HepG2 (cell line): ENCODE measurements around the gene DGAT2. TPM values are rescaled to one million over a fixed set of nuclear protein-coding genes. Genes with fewer than 3 reads are reported as not detected.

ENCODE experiments used
- ATF7 ChIP-seq, 2 experiments: fragments of 450-650 bp in 1 of 2; sonication (generic) in 1 of 2; formaldehyde crosslinking in 1 of 2; IDR thresholded peaks; 2 replicates each; pipeline versions ENCODE4 v1.4.0 to v1.6.1; 2016 to 2020; ENCODE audit warnings: antibody characterized with exemption in 1 of 2, mild to moderate bottlenecking in 1 of 2, missing genetic modification reagents in 1 of 2
- ATRX ChIP-seq: sonication (generic); formaldehyde crosslinking; IDR thresholded peaks from 2 replicates; pipeline ENCODE4 v1.4.0; 2020; ENCODE audit warnings: missing genetic modification reagents, borderline replicate concordance
- FOXO1 ChIP-seq: sonication (generic); formaldehyde crosslinking; IDR thresholded peaks from 2 replicates; pipeline ENCODE4 v1.4.0; 2020; ENCODE audit warnings: missing genetic modification reagents
- HNF4A ChIP-seq: sonication (generic); formaldehyde crosslinking; IDR thresholded peaks from 2 replicates; pipeline ENCODE4 v1.4.0; 2020; ENCODE audit warnings: missing genetic modification reagents
- KDM6A ChIP-seq: IDR thresholded peaks from 2 replicates; pipeline ENCODE4 v1.6.1; 2016; ENCODE audit warnings: low read depth
- MYNN ChIP-seq: sonication (generic); formaldehyde crosslinking; IDR thresholded peaks from 2 replicates; pipeline ENCODE4 v1.4.0; 2020; ENCODE audit warnings: mild to moderate bottlenecking, low read depth, missing genetic modification reagents
- PHF5A ChIP-seq: IDR thresholded peaks from one replicate; pipeline ENCODE4 v1.6.1; 2018; ENCODE audit warnings: low read depth, missing genetic modification reagents; ENCODE audit not compliant: unreplicated experiment
- RBM39 ChIP-seq: fragments of 200-400 bp; formaldehyde crosslinking; IDR thresholded peaks from one replicate; pipeline ENCODE4 v1.6.1; 2018; ENCODE audit warnings: antibody characterized with exemption, mild to moderate bottlenecking, low read depth, low read length; ENCODE audit not compliant: poor library complexity, severe bottlenecking
- SSRP1 ChIP-seq: IDR thresholded peaks from 2 replicates; pipeline ENCODE4 v1.6.1; 2016; ENCODE audit warnings: control low read depth
- ZNF383 ChIP-seq: sonication (generic); formaldehyde crosslinking; IDR thresholded peaks from 2 replicates; pipeline ENCODE4 v1.4.0; 2020; ENCODE audit warnings: missing genetic modification reagents, mild to moderate bottlenecking, borderline replicate concordance
- polyA plus RNA-seq, 8 experiments: library from polyadenylated mRNA; depleted of rRNA in 3 of 8; stranded (reverse) in 7 of 8; unstranded in 1 of 8; fragments of >200 nt; fragmentation: Illumina TruSeq in 4 of 8; extraction: Trizol in 4 of 8; gene quantifications; 2 replicates each; pipeline versions ENCODE4 v1.2.1 to v1.2.3, GENCODE V29; 2011 to 2016; ENCODE audit warnings: low read depth in 4 of 8, missing spikeins in 1 of 8, mixed read lengths in 1 of 8; ENCODE audit not compliant: insufficient read depth in 1 of 8
- total RNA-seq, 5 experiments: library from RNA; depleted of rRNA; stranded (reverse); fragments of >200 nt; fragmentation: Illumina TruSeq; extraction: Trizol; gene quantifications; 2 replicates each; pipeline ENCODE4 v1.2.3, GENCODE V29; 2016; ENCODE audit warnings: low read depth in 1 of 5
- TF ChIP-seq, protein P1 (sequence below): sonication (generic); formaldehyde crosslinking; IDR thresholded peaks from 2 replicates; pipeline ENCODE4 v1.5.0; 2020; ENCODE audit warnings: mild to moderate bottlenecking, missing genetic modification reagents, borderline replicate concordance
- TF ChIP-seq, protein P2 (sequence below): sonication (generic); formaldehyde crosslinking; IDR thresholded peaks from 2 replicates; pipeline ENCODE4 v1.8.1; 2022; ENCODE audit warnings: low read depth, mild to moderate bottlenecking, missing genetic modification reagents
- TF ChIP-seq, protein P3 (sequence below): sonication (generic); formaldehyde crosslinking; IDR thresholded peaks from 2 replicates; pipeline ENCODE4 v1.4.0; 2020; ENCODE audit warnings: missing genetic modification reagents, borderline replicate concordance

The DGAT2 gene
- total and polyA plus RNA-seq, 2 of the 13 experiments (the other 11 are each of a cell fraction or from before 2014, with no cell fraction given): 39.0 to 65.6 TPM

DNA sequence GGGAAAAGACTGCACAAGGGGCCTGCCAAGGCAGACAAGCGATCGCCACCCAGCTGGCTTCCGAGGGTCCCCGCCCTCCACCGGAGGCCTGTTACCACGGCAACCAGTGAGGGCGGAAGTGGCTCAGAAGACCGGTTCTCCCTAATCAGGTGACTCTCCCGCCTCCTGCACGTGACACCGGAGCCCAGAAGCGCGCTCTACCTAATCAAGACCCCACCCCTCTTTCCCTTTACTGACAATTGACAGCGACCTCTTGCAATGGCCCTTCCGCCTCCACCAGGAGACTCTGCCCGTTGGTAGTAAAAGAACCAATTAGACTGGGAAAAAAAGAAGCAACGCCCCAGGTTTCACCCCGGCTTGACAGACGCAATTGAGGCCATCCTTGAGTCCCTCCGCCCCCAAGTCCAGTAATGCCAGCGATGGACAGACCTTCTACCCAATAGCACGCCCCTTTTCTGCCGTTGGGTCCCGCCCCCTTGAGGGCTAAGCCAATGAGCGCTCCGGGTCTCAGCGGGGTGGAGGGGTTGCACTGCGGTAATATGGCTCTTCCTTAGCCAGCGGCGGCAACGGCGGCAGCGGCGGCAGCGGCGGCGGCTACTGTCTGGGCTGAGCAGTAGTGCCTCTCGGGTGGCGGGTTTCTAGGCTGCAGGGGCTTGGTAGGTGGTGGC is 46.2 kb downstream of the DGAT2 start, which contains the start of gene UVRAG (continued):
- TF ChIP-seq, protein P1, sequence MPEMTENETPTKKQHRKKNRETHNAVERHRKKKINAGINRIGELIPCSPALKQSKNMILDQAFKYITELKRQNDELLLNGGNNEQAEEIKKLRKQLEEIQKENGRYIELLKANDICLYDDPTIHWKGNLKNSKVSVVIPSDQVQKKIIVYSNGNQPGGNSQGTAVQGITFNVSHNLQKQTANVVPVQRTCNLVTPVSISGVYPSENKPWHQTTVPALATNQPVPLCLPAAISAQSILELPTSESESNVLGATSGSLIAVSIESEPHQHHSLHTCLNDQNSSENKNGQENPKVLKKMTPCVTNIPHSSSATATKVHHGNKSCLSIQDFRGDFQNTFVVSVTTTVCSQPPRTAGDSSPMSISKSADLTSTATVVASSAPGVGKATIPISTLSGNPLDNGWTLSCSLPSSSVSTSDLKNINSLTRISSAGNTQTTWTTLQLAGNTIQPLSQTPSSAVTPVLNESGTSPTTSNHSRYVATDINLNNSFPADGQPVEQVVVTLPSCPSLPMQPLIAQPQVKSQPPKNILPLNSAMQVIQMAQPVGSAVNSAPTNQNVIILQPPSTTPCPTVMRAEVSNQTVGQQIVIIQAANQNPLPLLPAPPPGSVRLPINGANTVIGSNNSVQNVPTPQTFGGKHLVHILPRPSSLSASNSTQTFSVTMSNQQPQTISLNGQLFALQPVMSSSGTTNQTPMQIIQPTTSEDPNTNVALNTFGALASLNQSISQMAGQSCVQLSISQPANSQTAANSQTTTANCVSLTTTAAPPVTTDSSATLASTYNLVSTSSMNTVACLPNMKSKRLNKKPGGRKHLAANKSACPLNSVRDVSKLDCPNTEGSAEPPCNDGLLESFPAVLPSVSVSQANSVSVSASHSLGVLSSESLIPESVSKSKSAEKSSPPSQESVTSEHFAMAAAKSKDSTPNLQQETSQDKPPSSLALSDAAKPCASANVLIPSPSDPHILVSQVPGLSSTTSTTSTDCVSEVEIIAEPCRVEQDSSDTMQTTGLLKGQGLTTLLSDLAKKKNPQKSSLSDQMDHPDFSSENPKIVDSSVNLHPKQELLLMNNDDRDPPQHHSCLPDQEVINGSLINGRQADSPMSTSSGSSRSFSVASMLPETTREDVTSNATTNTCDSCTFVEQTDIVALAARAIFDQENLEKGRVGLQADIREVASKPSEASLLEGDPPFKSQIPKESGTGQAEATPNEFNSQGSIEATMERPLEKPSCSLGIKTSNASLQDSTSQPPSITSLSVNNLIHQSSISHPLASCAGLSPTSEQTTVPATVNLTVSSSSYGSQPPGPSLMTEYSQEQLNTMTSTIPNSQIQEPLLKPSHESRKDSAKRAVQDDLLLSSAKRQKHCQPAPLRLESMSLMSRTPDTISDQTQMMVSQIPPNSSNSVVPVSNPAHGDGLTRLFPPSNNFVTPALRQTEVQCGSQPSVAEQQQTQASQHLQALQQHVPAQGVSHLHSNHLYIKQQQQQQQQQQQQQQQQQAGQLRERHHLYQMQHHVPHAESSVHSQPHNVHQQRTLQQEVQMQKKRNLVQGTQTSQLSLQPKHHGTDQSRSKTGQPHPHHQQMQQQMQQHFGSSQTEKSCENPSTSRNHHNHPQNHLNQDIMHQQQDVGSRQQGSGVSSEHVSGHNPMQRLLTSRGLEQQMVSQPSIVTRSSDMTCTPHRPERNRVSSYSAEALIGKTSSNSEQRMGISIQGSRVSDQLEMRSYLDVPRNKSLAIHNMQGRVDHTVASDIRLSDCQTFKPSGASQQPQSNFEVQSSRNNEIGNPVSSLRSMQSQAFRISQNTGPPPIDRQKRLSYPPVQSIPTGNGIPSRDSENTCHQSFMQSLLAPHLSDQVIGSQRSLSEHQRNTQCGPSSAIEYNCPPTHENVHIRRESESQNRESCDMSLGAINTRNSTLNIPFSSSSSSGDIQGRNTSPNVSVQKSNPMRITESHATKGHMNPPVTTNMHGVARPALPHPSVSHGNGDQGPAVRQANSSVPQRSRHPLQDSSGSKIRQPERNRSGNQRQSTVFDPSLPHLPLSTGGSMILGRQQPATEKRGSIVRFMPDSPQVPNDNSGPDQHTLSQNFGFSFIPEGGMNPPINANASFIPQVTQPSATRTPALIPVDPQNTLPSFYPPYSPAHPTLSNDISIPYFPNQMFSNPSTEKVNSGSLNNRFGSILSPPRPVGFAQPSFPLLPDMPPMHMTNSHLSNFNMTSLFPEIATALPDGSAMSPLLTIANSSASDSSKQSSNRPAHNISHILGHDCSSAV: no peak
- TF ChIP-seq FOXO1 (CRISPR knock-in tag) (no peak; the same call in 1 of the 2 replicates), KDM6A (CRISPR knock-in tag) (no peak), RBM39 (peak; percentile 47), ZNF383 (CRISPR knock-in tag) (no peak), ATRX (no peak), PHF5A (CRISPR knock-in tag) (no peak), ATF7 (IDR thresholded peaks at IDR 0.05) (no peak), ATF7 (CRISPR knock-in tag; IDR thresholded peaks at IDR 0.05) (no peak), SSRP1 (CRISPR knock-in tag) (no peak), MYNN (CRISPR knock-in tag) (no peak), HNF4A (no peak)
- TF ChIP-seq, protein P2, sequence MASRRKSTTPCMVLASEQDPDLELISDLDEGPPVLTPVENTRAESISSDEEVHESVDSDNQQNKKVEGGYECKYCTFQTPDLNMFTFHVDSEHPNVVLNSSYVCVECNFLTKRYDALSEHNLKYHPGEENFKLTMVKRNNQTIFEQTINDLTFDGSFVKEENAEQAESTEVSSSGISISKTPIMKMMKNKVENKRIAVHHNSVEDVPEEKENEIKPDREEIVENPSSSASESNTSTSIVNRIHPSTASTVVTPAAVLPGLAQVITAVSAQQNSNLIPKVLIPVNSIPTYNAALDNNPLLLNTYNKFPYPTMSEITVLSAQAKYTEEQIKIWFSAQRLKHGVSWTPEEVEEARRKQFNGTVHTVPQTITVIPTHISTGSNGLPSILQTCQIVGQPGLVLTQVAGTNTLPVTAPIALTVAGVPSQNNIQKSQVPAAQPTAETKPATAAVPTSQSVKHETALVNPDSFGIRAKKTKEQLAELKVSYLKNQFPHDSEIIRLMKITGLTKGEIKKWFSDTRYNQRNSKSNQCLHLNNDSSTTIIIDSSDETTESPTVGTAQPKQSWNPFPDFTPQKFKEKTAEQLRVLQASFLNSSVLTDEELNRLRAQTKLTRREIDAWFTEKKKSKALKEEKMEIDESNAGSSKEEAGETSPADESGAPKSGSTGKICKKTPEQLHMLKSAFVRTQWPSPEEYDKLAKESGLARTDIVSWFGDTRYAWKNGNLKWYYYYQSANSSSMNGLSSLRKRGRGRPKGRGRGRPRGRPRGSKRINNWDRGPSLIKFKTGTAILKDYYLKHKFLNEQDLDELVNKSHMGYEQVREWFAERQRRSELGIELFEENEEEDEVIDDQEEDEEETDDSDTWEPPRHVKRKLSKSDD (CRISPR knock-in tag): no peak
- TF ChIP-seq, protein P3, sequence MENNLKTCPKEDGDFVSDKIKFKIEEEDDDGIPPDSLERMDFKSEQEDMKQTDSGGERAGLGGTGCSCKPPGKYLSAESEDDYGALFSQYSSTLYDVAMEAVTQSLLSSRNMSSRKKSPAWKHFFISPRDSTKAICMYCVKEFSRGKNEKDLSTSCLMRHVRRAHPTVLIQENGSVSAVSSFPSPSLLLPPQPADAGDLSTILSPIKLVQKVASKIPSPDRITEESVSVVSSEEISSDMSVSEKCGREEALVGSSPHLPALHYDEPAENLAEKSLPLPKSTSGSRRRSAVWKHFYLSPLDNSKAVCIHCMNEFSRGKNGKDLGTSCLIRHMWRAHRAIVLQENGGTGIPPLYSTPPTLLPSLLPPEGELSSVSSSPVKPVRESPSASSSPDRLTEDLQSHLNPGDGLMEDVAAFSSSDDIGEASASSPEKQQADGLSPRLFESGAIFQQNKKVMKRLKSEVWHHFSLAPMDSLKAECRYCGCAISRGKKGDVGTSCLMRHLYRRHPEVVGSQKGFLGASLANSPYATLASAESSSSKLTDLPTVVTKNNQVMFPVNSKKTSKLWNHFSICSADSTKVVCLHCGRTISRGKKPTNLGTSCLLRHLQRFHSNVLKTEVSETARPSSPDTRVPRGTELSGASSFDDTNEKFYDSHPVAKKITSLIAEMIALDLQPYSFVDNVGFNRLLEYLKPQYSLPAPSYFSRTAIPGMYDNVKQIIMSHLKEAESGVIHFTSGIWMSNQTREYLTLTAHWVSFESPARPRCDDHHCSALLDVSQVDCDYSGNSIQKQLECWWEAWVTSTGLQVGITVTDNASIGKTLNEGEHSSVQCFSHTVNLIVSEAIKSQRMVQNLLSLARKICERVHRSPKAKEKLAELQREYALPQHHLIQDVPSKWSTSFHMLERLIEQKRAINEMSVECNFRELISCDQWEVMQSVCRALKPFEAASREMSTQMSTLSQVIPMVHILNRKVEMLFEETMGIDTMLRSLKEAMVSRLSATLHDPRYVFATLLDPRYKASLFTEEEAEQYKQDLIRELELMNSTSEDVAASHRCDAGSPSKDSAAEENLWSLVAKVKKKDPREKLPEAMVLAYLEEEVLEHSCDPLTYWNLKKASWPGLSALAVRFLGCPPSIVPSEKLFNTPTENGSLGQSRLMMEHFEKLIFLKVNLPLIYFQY: no peak
